Measurements from ENCODE around the gene SMYD3. TPM values are rescaled to one million over a fixed set of nuclear protein-coding genes. Genes with fewer than 3 reads are reported as not detected.
A peak's percentile ranks its signal among the peaks of the same experiment; 100 is the strongest.

Gene SMYD3
- total and polyA plus RNA-seq, 2 of the 13 experiments (the other 11 are each of a cell fraction or from before 2014, with no cell fraction given): 27.7 to 35.8 TPM

DNA sequence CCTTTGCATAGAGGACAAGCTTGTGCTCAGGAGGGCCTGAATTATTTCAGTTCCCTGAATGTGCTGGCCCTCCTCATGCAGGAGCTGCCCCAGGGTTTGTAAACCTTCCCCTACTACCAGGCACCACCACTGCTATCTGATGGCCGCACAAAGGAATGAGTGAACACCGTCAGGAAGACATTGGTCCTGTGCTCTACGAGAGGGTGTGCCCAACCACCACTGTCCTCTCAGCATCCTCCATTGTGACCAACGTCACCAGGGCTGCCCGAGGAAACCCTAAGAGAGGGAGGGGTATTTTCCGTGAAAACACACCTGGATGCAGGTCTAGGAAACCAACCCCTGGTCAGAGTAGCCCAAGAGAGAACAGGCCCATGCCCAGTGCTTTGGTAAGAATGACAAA, 694.8 kb downstream of the SMYD3 start:
- Histone ChIP-seq H3K36me3 (replicated peaks in 1 of 2; ENCODE audit: control insufficient read depth in 1 of 2, insufficient read depth in 2 of 2, low read length in 2 of 2) (no peaks in the 10 kb centered on the region), H3K27me3 (ENCODE audit: control insufficient read depth in 1 of 2, insufficient read depth in 2 of 2, low read length in 2 of 2) (no peaks in the 10 kb centered on the region), H2AFZ (ENCODE audit: low read length) (no peak overlapping the region), H3K9me3 (ENCODE audit: low read length) (no peaks in the 10 kb centered on the region), H3K27ac (ENCODE audit: extremely low read length, insufficient read depth, low read length) (no peak overlapping the region), H3K9ac (ENCODE audit: insufficient read depth, low read depth, low read length) (no peak overlapping the region), H3K79me2 (ENCODE audit: insufficient read depth, low read length) (peaks cover 2% of the 10 kb centered on the region), H4K20me1 (ENCODE audit: insufficient read depth, low read length) (no peaks in the 10 kb centered on the region), H3K4me2 (ENCODE audit: low read depth, low read length) (no peak overlapping the region), H3K4me3 (replicated peaks in 1 of 3; ENCODE audit: insufficient read depth in 1 of 3, low read depth in 2 of 3, low read length in 3 of 3) (no peak overlapping the region), H3K4me1 (ENCODE audit: insufficient read depth, low read length) (peaks cover 71% of the 10 kb centered on the region)
- intact Hi-C loops (cut with micrococcal nuclease; ENCODE audit: unreplicated experiment): no loop called here
- 79% methylated on average over 4 of the region's 6 CpGs for WGBS (ENCODE audit: low lambda C conversion rate)
- TF ChIP-seq EEA1 (CRISPR knock-in tag; IDR thresholded peaks at IDR 0.05; ENCODE audit: borderline replicate concordance) (no peak), ZNF282 (IDR thresholded peaks at IDR 0.05; ENCODE audit: partially characterized antibody) (no peak)
- TF ChIP-seq, protein P1, sequence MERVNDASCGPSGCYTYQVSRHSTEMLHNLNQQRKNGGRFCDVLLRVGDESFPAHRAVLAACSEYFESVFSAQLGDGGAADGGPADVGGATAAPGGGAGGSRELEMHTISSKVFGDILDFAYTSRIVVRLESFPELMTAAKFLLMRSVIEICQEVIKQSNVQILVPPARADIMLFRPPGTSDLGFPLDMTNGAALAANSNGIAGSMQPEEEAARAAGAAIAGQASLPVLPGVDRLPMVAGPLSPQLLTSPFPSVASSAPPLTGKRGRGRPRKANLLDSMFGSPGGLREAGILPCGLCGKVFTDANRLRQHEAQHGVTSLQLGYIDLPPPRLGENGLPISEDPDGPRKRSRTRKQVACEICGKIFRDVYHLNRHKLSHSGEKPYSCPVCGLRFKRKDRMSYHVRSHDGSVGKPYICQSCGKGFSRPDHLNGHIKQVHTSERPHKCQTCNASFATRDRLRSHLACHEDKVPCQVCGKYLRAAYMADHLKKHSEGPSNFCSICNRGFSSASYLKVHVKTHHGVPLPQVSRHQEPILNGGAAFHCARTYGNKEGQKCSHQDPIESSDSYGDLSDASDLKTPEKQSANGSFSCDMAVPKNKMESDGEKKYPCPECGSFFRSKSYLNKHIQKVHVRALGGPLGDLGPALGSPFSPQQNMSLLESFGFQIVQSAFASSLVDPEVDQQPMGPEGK (CRISPR knock-in tag; IDR thresholded peaks at IDR 0.05): no peak
- FAIRE-seq (no peak), ATAC-seq (no peak), DNase-seq (ENCODE audit: low spot score) (no peak)
- ChIA-PET CTCF (ENCODE audit: low intra/inter-chr PET ratio, low total read pairs) (no interaction called here), POLR2A (interaction anchor here (0.6 kb wide), 1 partner anchor 19 kb away, joined by 3 read pairs; no protein-coding TSS in a partner anchor)
- no TSS peak for BruUV-seq (replicated peaks)
- in situ Hi-C loops (cut with HindIII; ENCODE audit: extremely low pct_ligation_motif_present, low pct_unique_long_range_greater_than_20kb): no loop called here

DNA sequence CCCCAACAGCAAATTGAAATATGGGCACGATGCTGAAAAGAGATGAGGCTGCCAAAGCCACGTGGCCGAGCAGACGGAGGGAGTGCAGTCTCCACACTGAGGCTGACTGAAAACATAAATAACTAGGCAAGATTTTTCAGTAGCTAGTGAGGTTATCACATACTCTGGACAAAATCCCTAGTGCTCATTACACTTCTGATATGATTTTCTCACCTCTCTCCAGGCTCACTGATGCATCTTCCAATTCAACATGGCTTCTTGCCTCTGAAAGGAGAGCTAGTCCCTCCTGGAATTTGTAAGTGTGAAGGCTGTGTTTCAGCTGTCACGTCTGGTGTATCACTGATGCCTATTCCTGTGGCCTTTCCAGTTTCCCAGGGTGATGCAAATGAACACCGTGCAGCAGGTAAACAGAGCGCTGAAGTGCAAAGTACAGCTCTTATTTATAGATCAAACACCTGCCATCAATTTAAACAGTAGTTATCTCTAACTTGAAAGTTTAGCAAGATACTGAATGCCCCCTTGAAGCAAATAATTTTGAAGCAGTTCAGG, 696.2 kb downstream of the SMYD3 start:
- H3K9ac ChIP-seq (ENCODE audit: insufficient read depth, low read depth, low read length): peak overlapping the region; percentile 38; the same call in 1 of the 2 replicates
- DNase-seq (ENCODE audit: low spot score) (peak; percentile 89), FAIRE-seq (peak; percentile 93), ATAC-seq (peak; percentile 97)
- BruUV-seq (replicated peaks): TSS peak; percentile 49
- no peaks in the 10 kb centered on the region for H4K20me1 ChIP-seq (ENCODE audit: insufficient read depth, low read length)
- H3K4me2 ChIP-seq (ENCODE audit: low read depth, low read length): peak overlapping the region; percentile 63
- H3K27me3 ChIP-seq (ENCODE audit: control insufficient read depth in 1 of 2, insufficient read depth in 2 of 2, low read length in 2 of 2): no peaks in the 10 kb centered on the region
- H3K4me1 ChIP-seq (ENCODE audit: insufficient read depth, low read length): peaks cover 76% of the 10 kb centered on the region
- in situ Hi-C loops (cut with HindIII; ENCODE audit: extremely low pct_ligation_motif_present, low pct_unique_long_range_greater_than_20kb) (no loop called here), intact Hi-C loops (cut with micrococcal nuclease; ENCODE audit: unreplicated experiment) (loop anchor here (2.0 kb wide), 1 partner anchor 46 kb away; no protein-coding TSS in a partner anchor)
- ChIA-PET POLR2A (interaction anchor here (1.4 kb wide), 1 partner anchor 46 kb away, joined by 9 read pairs; no protein-coding TSS in a partner anchor), CTCF (ENCODE audit: low intra/inter-chr PET ratio, low total read pairs) (interaction anchor here (0.6 kb wide), 1 partner anchor 78 kb away, joined by 3 read pairs; no protein-coding TSS in a partner anchor)
- peak overlapping the region in 1 of 3 experiments; percentile 22; a peak in 1 of 6 replicates for H3K4me3 ChIP-seq (replicated peaks in 1 of 3; ENCODE audit: insufficient read depth in 1 of 3, low read depth in 2 of 3, low read length in 3 of 3)
- H2AFZ ChIP-seq (ENCODE audit: low read length): no peak overlapping the region
- H3K9me3 ChIP-seq (ENCODE audit: low read length): no peaks in the 10 kb centered on the region
- H3K36me3 ChIP-seq (replicated peaks in 1 of 2; ENCODE audit: control insufficient read depth in 1 of 2, insufficient read depth in 2 of 2, low read length in 2 of 2): no peaks in the 10 kb centered on the region
- H3K27ac ChIP-seq (ENCODE audit: extremely low read length, insufficient read depth, low read length): peak overlapping the region; percentile 76
- H3K79me2 ChIP-seq (ENCODE audit: insufficient read depth, low read length): peaks cover 2% of the 10 kb centered on the region
- WGBS (ENCODE audit: low lambda C conversion rate): 20% methylated on average over 7 of the region's 7 CpGs
- TF ChIP-seq ZNF205 (CRISPR knock-in tag; IDR thresholded peaks at IDR 0.05) (no peak), ZNF772 (CRISPR knock-in tag; IDR thresholded peaks at IDR 0.05) (peak; percentile 31; the same call in 1 of the 2 replicates), JDP2 (CRISPR knock-in tag; IDR thresholded peaks at IDR 0.05; ENCODE audit: borderline replicate concordance) (no peak), ZNF10 (CRISPR knock-in tag; IDR thresholded peaks at IDR 0.05; ENCODE audit: borderline replicate concordance, low read depth) (no peak), KDM5A (IDR thresholded peaks at IDR 0.05; ENCODE audit: borderline replicate concordance, low read length) (no peak), ZNF501 (CRISPR knock-in tag; IDR thresholded peaks at IDR 0.05) (peak; percentile 72; the same call in 1 of the 2 replicates), RBM39 (IDR thresholded peaks at IDR 0.05; ENCODE audit: low read depth, low read length, poor library complexity, severe bottlenecking) (no peak)
